CD4-positive, alpha-beta memory T cell (primary cell): ENCODE results near the gene STIMATE. TPM values are rescaled to one million over a fixed set of nuclear protein-coding genes. Genes with fewer than 3 reads are reported as not detected.

Source experiments
- CTCF ChIA-PET: fragments of 350-600 bp; sonication (Branson Sonifier 250); formaldehyde crosslinking; loops from one replicate; lab custom pipeline; 2021; ENCODE audit warnings: inconsistent platforms; ENCODE audit not compliant: partially characterized antibody; lab: Charles Lee
- POLR2A ChIA-PET: fragments of 350-600 bp; sonication (Branson Sonifier 250); formaldehyde crosslinking; loops from one replicate; lab custom pipeline; 2021; ENCODE audit not compliant: partially characterized antibody; lab: Charles Lee
- DNase-seq, 5 donors: peaks; one replicate each; pipeline versions ENCODE4 v3.0.0 to v3.0.0-alpha.2; 2020 to 2022; ENCODE audit warnings: mixed read lengths in 1 of 5
- H3K27ac ChIP-seq: one replicate; pipeline ENCODE4 v1.7.0; 2013; ENCODE audit warnings: low read depth, low read length
- H3K27me3 ChIP-seq: 2 replicates; pipeline ENCODE4 v1.7.0; 2013; ENCODE audit warnings: mild to moderate bottlenecking, low read length, moderate library complexity; ENCODE audit not compliant: insufficient read depth
- H3K36me3 ChIP-seq: 2 replicates; pipeline ENCODE4 v1.7.0; 2013; ENCODE audit warnings: mild to moderate bottlenecking, low read length, moderate library complexity; ENCODE audit not compliant: insufficient read depth
- H3K4me1 ChIP-seq: 2 replicates; pipeline ENCODE4 v1.7.0; 2013; ENCODE audit warnings: mild to moderate bottlenecking, low read length, moderate library complexity; ENCODE audit not compliant: insufficient read depth
- H3K4me3 ChIP-seq, 2 donors: one replicate each; pipeline ENCODE4 v1.7.0; 2013; ENCODE audit warnings: low read length in 2 of 2, mild to moderate bottlenecking in 1 of 2
- H3K9me3 ChIP-seq, 2 donors: one replicate each; pipeline ENCODE4 v1.7.0; 2013; ENCODE audit warnings: low read length in 2 of 2, control low read depth in 1 of 2; ENCODE audit not compliant: control insufficient read depth in 1 of 2
- H3K27ac Mint-ChIP-seq, 7 donors: one replicate each; pipeline ENCODE4 v1.8.0; 2020 to 2021; ENCODE audit warnings: mixed read lengths in 7 of 7, mild to moderate bottlenecking in 6 of 7, inconsistent platforms in 3 of 7, moderate library complexity in 3 of 7
- H3K27me3 Mint-ChIP-seq, 2 donors: one replicate each; pipeline ENCODE4 v1.8.0; 2020 to 2021; ENCODE audit warnings: mixed read lengths in 2 of 2
- H3K36me3 Mint-ChIP-seq, 2 donors: one replicate each; pipeline ENCODE4 v1.8.0; 2020 to 2021; ENCODE audit warnings: mixed read lengths in 2 of 2, inconsistent platforms in 1 of 2, mild to moderate bottlenecking in 1 of 2
- H3K4me1 Mint-ChIP-seq, 4 donors: one replicate each; pipeline ENCODE4 v1.8.0; 2020 to 2021; ENCODE audit warnings: mixed read lengths in 4 of 4, mild to moderate bottlenecking in 1 of 4
- H3K4me3 Mint-ChIP-seq, 8 donors: one replicate each; pipeline ENCODE4 v1.8.0; 2020 to 2021; ENCODE audit warnings: mixed read lengths in 8 of 8, mild to moderate bottlenecking in 7 of 8, moderate library complexity in 6 of 8, inconsistent platforms in 3 of 8
- H3K9me3 Mint-ChIP-seq, 8 donors: one replicate each; pipeline ENCODE4 v1.8.0; 2020 to 2021; ENCODE audit warnings: mixed read lengths in 8 of 8, mild to moderate bottlenecking in 5 of 8, inconsistent platforms in 3 of 8, moderate library complexity in 1 of 8
- intact Hi-C: fragments of 100-400 bp; cut with micrococcal nuclease; formaldehyde crosslinking; loops from one replicate; pipeline ENCODE4 v1.15.1; 2023
- polyA plus RNA-seq, 2 donors: library from polyadenylated mRNA; unstranded; fragments of 300-500 nt; fragmentation: Illumina TruSeq; gene quantifications; one replicate each; pipeline ENCODE4 v1.2.3, GENCODE V29; 2021
- total RNA-seq, 2 experiments: library from RNA; stranded (reverse); gene quantifications; one replicate each; pipeline ENCODE4 v1.2.3, GENCODE V29; 2021

Gene STIMATE
- total and polyA plus RNA-seq, 4 experiments from 2014 or later = 7.7 to 58.6 (median 32.0) TPM

GRCh38 chr3:52829482-52829881 is 67.9 kb downstream of the STIMATE start:
- Mint-ChIP-seq H3K36me3 (peaks cover 5 to 7% of the 10 kb centered on the region in 2 donors), H3K27me3 (no peaks in the 10 kb centered on the region), H3K4me3 (no peak overlapping the region), H3K27ac (no peak overlapping the region), H3K9me3 (no peaks in the 10 kb centered on the region), H3K4me1 (peaks cover 0 to 1% (median 0%) of the 10 kb centered on the region in 4 donors)
- no peak for DNase-seq
- H3K9me3 ChIP-seq = no peaks in the 10 kb centered on the region
- no peaks in the 10 kb centered on the region for H3K4me1 ChIP-seq
- POLR2A ChIA-PET = no interaction called here
- intact Hi-C loops = no loop called here
- no peak overlapping the region for H3K27ac ChIP-seq
- no peak overlapping the region for H3K4me3 ChIP-seq
- CTCF ChIA-PET = interaction anchor here (1.2 kb wide), 1 partner anchor 8 kb away, joined by 3 read pairs; no protein-coding TSS in a partner anchor
- no peaks in the 10 kb centered on the region for H3K27me3 ChIP-seq
- H3K36me3 ChIP-seq = no peaks in the 10 kb centered on the region

DNA sequence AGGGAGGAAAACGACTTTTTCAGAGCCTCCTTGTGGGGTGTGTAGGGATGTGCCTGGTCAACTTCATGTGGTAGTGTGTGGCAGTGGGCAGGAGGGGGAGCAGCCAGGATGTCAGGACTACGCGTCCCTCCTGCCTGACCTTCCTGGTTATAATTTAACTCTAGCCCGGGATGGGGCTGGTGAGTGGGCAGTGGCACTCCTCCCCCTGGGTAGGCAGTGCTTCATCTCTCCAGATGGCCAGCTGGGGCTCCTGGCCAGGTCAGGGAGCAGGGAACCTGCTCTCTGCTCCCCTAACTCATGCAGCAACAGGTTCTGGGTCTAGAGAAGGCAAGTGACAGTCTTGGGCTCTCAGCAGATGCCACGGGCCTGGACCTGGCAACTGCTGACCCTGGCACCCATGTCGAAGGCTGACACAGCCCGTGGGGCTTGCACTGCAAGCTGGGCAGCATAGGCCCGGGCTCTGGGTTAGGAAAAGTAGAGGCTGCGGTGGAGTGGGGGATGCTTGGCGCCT is 69.4 kb downstream of the STIMATE start:
- H3K27me3 Mint-ChIP-seq = no peaks in the 10 kb centered on the region
- ChIA-PET POLR2A (no interaction called here), CTCF (interaction anchor here (1.2 kb wide), 1 partner anchor 10 kb away, joined by 3 read pairs; no protein-coding TSS in a partner anchor)
- Histone ChIP-seq H3K36me3 (no peaks in the 10 kb centered on the region), H3K27me3 (no peaks in the 10 kb centered on the region), H3K9me3 (no peaks in the 10 kb centered on the region), H3K27ac (no peak overlapping the region), H3K4me3 (no peak overlapping the region), H3K4me1 (no peaks in the 10 kb centered on the region)
- DNase-seq = no peak
- H3K4me3 Mint-ChIP-seq = no peak overlapping the region
- H3K27ac Mint-ChIP-seq = no peak overlapping the region
- H3K36me3 Mint-ChIP-seq = peaks cover 0 to 8% of the 10 kb centered on the region in 2 donors
- no peaks in the 10 kb centered on the region for H3K4me1 Mint-ChIP-seq
- intact Hi-C loops = no loop called here
- H3K9me3 Mint-ChIP-seq = no peaks in the 10 kb centered on the region

DNA sequence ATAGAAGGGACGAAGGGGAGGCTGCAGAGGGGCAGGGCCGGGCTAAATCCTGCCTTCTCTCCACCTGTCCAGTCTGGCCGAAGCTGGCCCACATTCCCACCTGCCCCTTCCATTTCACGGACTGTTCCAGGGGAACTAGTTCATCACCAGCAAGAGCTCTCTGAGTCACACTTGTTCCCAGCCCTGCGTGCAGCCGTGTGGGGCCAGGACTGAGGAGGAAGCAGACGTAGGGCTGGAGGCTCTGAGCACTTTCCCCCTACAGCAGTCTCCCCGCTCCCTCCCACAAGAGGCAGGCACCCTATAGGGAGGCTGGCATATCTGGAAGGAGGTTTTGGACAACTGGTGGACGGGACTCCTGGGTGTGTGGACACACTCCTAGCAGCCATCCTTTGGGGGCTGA is 69.9 kb downstream of the STIMATE start:
- Mint-ChIP-seq H3K36me3 (peaks cover 0 to 8% of the 10 kb centered on the region in 2 donors), H3K4me3 (no peak overlapping the region), H3K27me3 (no peaks in the 10 kb centered on the region), H3K27ac (no peak overlapping the region), H3K9me3 (no peaks in the 10 kb centered on the region), H3K4me1 (no peaks in the 10 kb centered on the region)
- Histone ChIP-seq H3K27ac (no peak overlapping the region), H3K36me3 (no peaks in the 10 kb centered on the region), H3K4me3 (no peak overlapping the region), H3K27me3 (no peaks in the 10 kb centered on the region), H3K9me3 (no peaks in the 10 kb centered on the region), H3K4me1 (no peaks in the 10 kb centered on the region)
- POLR2A ChIA-PET = no interaction called here
- DNase-seq = no peak
- intact Hi-C loops = no loop called here
- CTCF ChIA-PET = no interaction called here

GRCh38 chr3:52824037-52824436 is 73.3 kb downstream of the STIMATE start:
- peaks cover 0 to 4% of the 10 kb centered on the region in 2 donors for H3K36me3 Mint-ChIP-seq
- Histone ChIP-seq H3K27ac (no peak overlapping the region), H3K27me3 (no peaks in the 10 kb centered on the region), H3K9me3 (no peaks in the 10 kb centered on the region), H3K36me3 (no peaks in the 10 kb centered on the region), H3K4me1 (no peaks in the 10 kb centered on the region), H3K4me3 (no peak overlapping the region)
- POLR2A ChIA-PET = no interaction called here
- CTCF ChIA-PET = no interaction called here
- H3K9me3 Mint-ChIP-seq = no peaks in the 10 kb centered on the region
- no peaks in the 10 kb centered on the region for H3K4me1 Mint-ChIP-seq
- no peak overlapping the region for H3K4me3 Mint-ChIP-seq
- intact Hi-C loops = no loop called here
- H3K27me3 Mint-ChIP-seq = no peaks in the 10 kb centered on the region
- no peak overlapping the region for H3K27ac Mint-ChIP-seq
- no peak for DNase-seq

DNA sequence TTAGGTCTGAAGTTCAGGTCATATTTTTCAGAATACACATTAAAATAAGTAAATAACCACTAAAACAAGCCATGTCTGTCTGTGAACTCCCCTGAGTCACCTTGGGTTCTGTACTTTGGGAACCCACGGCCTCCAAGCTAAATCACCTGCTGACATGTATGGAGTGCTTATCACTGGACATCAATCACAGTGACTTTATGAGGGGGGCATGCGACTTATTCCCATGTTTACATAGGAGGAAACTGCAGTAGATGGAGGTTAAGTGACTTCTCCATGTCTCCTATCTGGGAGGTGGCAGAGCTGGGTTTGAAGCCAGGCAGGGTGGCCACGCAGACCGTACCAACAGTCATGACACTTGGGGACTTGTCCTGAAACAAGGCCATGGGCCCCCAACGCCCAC is 75.0 kb downstream of the STIMATE start:
- H3K27me3 ChIP-seq = no peaks in the 10 kb centered on the region
- no peaks in the 10 kb centered on the region for H3K27me3 Mint-ChIP-seq
- POLR2A ChIA-PET = no interaction called here
- DNase-seq = no peak
- H3K9me3 ChIP-seq = no peaks in the 10 kb centered on the region
- no peaks in the 10 kb centered on the region for H3K4me1 ChIP-seq
- H3K27ac ChIP-seq = no peak overlapping the region
- H3K4me3 ChIP-seq = no peak overlapping the region
- H3K4me1 Mint-ChIP-seq = no peaks in the 10 kb centered on the region
- no peak overlapping the region for H3K27ac Mint-ChIP-seq
- H3K4me3 Mint-ChIP-seq = no peak overlapping the region
- H3K9me3 Mint-ChIP-seq = no peaks in the 10 kb centered on the region
- intact Hi-C loops = no loop called here
- peaks cover 0 to 4% of the 10 kb centered on the region in 2 donors for H3K36me3 Mint-ChIP-seq
- CTCF ChIA-PET = no interaction called here
- H3K36me3 ChIP-seq = no peaks in the 10 kb centered on the region

DNA sequence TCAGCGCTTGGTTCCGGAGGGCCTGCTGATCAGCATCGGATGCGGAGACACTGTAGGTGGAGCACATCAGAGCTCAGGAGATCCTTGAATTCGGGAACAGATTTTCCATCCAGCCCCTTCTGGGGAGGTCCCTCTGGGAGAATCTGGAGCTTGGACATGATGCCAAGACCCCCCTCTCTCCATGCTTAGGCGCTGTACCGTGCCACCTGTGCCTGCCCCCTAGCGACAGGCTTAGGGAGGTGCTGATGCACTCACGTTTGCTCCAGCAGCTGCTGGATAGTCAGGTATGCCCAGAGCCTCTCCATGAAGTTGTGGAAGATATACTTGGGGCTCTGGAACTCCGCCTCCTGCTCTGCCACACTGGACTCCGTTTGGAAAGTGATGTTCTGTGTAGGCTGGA is 76.6 kb downstream of the STIMATE start:
- no peaks in the 10 kb centered on the region for H3K9me3 ChIP-seq
- Mint-ChIP-seq H3K36me3 (peaks cover 0 to 4% of the 10 kb centered on the region in 2 donors), H3K4me1 (no peaks in the 10 kb centered on the region), H3K9me3 (no peaks in the 10 kb centered on the region), H3K27ac (peak overlapping the region in 1 of 7 donors; percentile 50), H3K4me3 (no peak overlapping the region), H3K27me3 (no peaks in the 10 kb centered on the region)
- CTCF ChIA-PET = interaction anchor here (1.1 to 1.3 kb wide), 2 partner anchors 11 to 393 kb away, joined by 3 read pairs; no protein-coding TSS in a partner anchor
- H3K4me3 ChIP-seq = no peak overlapping the region
- no peaks in the 10 kb centered on the region for H3K36me3 ChIP-seq
- POLR2A ChIA-PET = no interaction called here
- H3K27me3 ChIP-seq = no peaks in the 10 kb centered on the region
- DNase-seq = peak in 1 of 5 donors; percentile 12
- H3K4me1 ChIP-seq = no peaks in the 10 kb centered on the region
- no peak overlapping the region for H3K27ac ChIP-seq
- intact Hi-C loops = no loop called here

- no peaks in the 10 kb centered on the region for H3K27me3 ChIP-seq
- no peak for DNase-seq
- no peak overlapping the region for H3K4me3 ChIP-seq
- H3K36me3 ChIP-seq = no peaks in the 10 kb centered on the region
- no peak overlapping the region for H3K27ac ChIP-seq
- H3K9me3 ChIP-seq = no peaks in the 10 kb centered on the region
- POLR2A ChIA-PET = no interaction called here
- Mint-ChIP-seq H3K27me3 (no peaks in the 10 kb centered on the region), H3K4me3 (no peak overlapping the region), H3K4me1 (no peaks in the 10 kb centered on the region), H3K9me3 (no peaks in the 10 kb centered on the region), H3K27ac (peak overlapping the region in 1 of 7 donors; percentile 76), H3K36me3 (peaks cover 0 to 3% of the 10 kb centered on the region in 2 donors)
- H3K4me1 ChIP-seq = no peaks in the 10 kb centered on the region
- CTCF ChIA-PET = interaction anchor here (1.1 kb wide), 1 partner anchor 10 kb away, joined by 3 read pairs; no protein-coding TSS in a partner anchor
- intact Hi-C loops = no loop called here
Observed at GRCh38 chr3:52819936-52820335, 77.4 kb downstream of the STIMATE start.
